ENCODE measurements around the gene GAL3ST2.

GRCh38 chr2:241813644-241814392, 37.2 kb downstream of the GAL3ST2 start:
- no peak for TF ChIP-seq RARB (CRISPR knock-in tag; IDR thresholded peaks at IDR 0.05)
- TF ChIP-seq PATZ1 (CRISPR knock-in tag; IDR thresholded peaks at IDR 0.05; ENCODE audit: borderline replicate concordance), result no peak
- TF ChIP-seq ZFP3 (CRISPR knock-in tag; IDR thresholded peaks at IDR 0.05), result no peak

All from SK-N-SH treated with all-trans-retinoic acid at 6 μM for 48 hours (cell line).